ENCODE results near the gene CRPPA.

DNA sequence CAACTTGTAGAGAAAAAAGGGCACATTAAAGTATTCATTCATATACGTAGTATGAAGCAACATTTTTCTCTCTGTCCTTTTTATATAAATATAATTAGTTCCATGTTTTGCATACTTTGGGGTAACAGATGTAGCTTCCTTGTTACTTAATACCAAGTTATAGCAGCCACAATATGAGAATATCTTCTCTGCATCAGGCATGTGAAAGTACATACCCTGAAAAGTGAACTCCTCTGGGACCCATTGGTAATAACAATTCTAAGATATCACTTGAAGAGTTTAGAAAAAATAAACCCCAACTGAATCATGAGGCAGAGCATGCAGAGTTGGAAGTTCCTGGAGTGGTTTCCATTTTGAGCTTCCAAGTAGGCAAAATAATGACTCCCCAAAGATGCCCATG, 2.4 kb upstream of the CRPPA start:
- TF ChIP-seq, protein P1, sequence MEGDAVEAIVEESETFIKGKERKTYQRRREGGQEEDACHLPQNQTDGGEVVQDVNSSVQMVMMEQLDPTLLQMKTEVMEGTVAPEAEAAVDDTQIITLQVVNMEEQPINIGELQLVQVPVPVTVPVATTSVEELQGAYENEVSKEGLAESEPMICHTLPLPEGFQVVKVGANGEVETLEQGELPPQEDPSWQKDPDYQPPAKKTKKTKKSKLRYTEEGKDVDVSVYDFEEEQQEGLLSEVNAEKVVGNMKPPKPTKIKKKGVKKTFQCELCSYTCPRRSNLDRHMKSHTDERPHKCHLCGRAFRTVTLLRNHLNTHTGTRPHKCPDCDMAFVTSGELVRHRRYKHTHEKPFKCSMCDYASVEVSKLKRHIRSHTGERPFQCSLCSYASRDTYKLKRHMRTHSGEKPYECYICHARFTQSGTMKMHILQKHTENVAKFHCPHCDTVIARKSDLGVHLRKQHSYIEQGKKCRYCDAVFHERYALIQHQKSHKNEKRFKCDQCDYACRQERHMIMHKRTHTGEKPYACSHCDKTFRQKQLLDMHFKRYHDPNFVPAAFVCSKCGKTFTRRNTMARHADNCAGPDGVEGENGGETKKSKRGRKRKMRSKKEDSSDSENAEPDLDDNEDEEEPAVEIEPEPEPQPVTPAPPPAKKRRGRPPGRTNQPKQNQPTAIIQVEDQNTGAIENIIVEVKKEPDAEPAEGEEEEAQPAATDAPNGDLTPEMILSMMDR (IDR thresholded peaks at IDR 0.05; ENCODE audit: low read depth, low read length), result no peak
- TF ChIP-seq POLR2A (IDR thresholded peaks at IDR 0.05; ENCODE audit: extremely low read depth, insufficient read length) (no peak), MYC (IDR thresholded peaks at IDR 0.05; ENCODE audit: low read depth, low read length) (no peak)
